HepG2 (cell line): ENCODE results near the gene IFNLR1. TPM values are rescaled to one million over a fixed set of nuclear protein-coding genes. Genes with fewer than 3 reads are reported as not detected.

Source experiments
- FOXM1 ChIP-seq: sonication (generic); formaldehyde crosslinking; IDR thresholded peaks from 2 replicates; pipeline ENCODE4 v1.5.0; 2020; ENCODE audit warnings: missing genetic modification reagents
- KDM5B ChIP-seq: sonication (generic); formaldehyde crosslinking; IDR thresholded peaks from 2 replicates; pipeline ENCODE4 v1.4.0; 2020; ENCODE audit warnings: missing genetic modification reagents, mild to moderate bottlenecking, borderline replicate concordance
- NFKBIZ ChIP-seq: IDR thresholded peaks from 2 replicates; pipeline ENCODE4 v1.6.1; 2018; ENCODE audit warnings: missing genetic modification reagents, missing compliant biosample characterization
- NR1H2 ChIP-seq: sonication (generic); formaldehyde crosslinking; IDR thresholded peaks from 2 replicates; pipeline ENCODE4 v1.8.1; 2022; ENCODE audit warnings: low read depth, missing genetic modification reagents, borderline replicate concordance
- PITX1 ChIP-seq: sonication (generic); formaldehyde crosslinking; IDR thresholded peaks from 2 replicates; pipeline ENCODE4 v1.5.1; 2020; ENCODE audit warnings: mild to moderate bottlenecking, missing genetic modification reagents
- PPARG ChIP-seq: conservative IDR thresholded peaks from 2 replicates; pipeline ENCODE4 v1.6.1; 2016; ENCODE audit warnings: missing biosample characterization, missing genetic modification reagents
- SAFB2 ChIP-seq: sonication (generic); formaldehyde crosslinking; IDR thresholded peaks from 2 replicates; pipeline ENCODE4 v1.5.1; 2020; ENCODE audit warnings: missing genetic modification reagents, low read depth, mild to moderate bottlenecking, borderline replicate concordance
- SMAD1 ChIP-seq: sonication (generic); formaldehyde crosslinking; IDR thresholded peaks from 2 replicates; pipeline ENCODE4 v1.4.0; 2020; ENCODE audit warnings: missing genetic modification reagents, low read depth, mild to moderate bottlenecking, borderline replicate concordance
- STAG1 ChIP-seq: sonication (generic); formaldehyde crosslinking; IDR thresholded peaks from 2 replicates; pipeline ENCODE4 v1.4.0; 2020; ENCODE audit warnings: missing genetic modification reagents
- TMF1 ChIP-seq: sonication (generic); formaldehyde crosslinking; IDR thresholded peaks from 2 replicates; pipeline ENCODE4 v1.8.1; 2022; ENCODE audit warnings: low read depth, missing genetic modification reagents
- ZNF180 ChIP-seq: sonication (generic); formaldehyde crosslinking; IDR thresholded peaks from 2 replicates; pipeline ENCODE4 v1.4.0; 2020; ENCODE audit warnings: low read depth, missing genetic modification reagents, borderline replicate concordance
- ZNF670 ChIP-seq: sonication (generic); formaldehyde crosslinking; IDR thresholded peaks from 2 replicates; pipeline ENCODE4 v1.8.0; 2022; ENCODE audit warnings: mild to moderate bottlenecking, missing genetic modification reagents, borderline replicate concordance
- ZNF75D ChIP-seq: sonication (generic); formaldehyde crosslinking; IDR thresholded peaks from 2 replicates; pipeline ENCODE4 v1.8.1; 2023; ENCODE audit warnings: missing genetic modification reagents, mild to moderate bottlenecking, borderline replicate concordance
- ZNF781 ChIP-seq: sonication (generic); formaldehyde crosslinking; IDR thresholded peaks from 2 replicates; pipeline ENCODE4 v1.5.1; 2020; ENCODE audit warnings: borderline replicate concordance, mild to moderate bottlenecking, missing genetic modification reagents; ENCODE audit errors: not compliant biosample characterization
- polyA plus RNA-seq, 8 experiments: library from polyadenylated mRNA; depleted of rRNA in 3 of 8; stranded (reverse) in 7 of 8; unstranded in 1 of 8; fragments of >200 nt; fragmentation: Illumina TruSeq in 4 of 8; extraction: Trizol in 4 of 8; gene quantifications; 2 replicates each; pipeline versions ENCODE4 v1.2.1 to v1.2.3, GENCODE V29; 2011 to 2016; ENCODE audit warnings: low read depth in 4 of 8, missing spikeins in 1 of 8, mixed read lengths in 1 of 8; ENCODE audit not compliant: insufficient read depth in 1 of 8
- total RNA-seq, 5 experiments: library from RNA; depleted of rRNA; stranded (reverse); fragments of >200 nt; fragmentation: Illumina TruSeq; extraction: Trizol; gene quantifications; 2 replicates each; pipeline ENCODE4 v1.2.3, GENCODE V29; 2016; ENCODE audit warnings: low read depth in 1 of 5
- TF ChIP-seq, protein P1 (sequence below): IDR thresholded peaks from 2 replicates; pipeline ENCODE4 v1.6.1; 2016; ENCODE audit warnings: missing biosample characterization, missing genetic modification reagents, low read depth
- TF ChIP-seq, protein P2 (sequence below): sonication (generic); formaldehyde crosslinking; IDR thresholded peaks from 2 replicates; pipeline ENCODE4 v1.8.0; 2022; ENCODE audit warnings: missing genetic modification reagents, mild to moderate bottlenecking, borderline replicate concordance
- TF ChIP-seq, protein P3 (sequence below): sonication (generic); formaldehyde crosslinking; IDR thresholded peaks from 2 replicates; pipeline ENCODE4 v1.5.0; 2020; ENCODE audit warnings: mild to moderate bottlenecking, missing genetic modification reagents
- TF ChIP-seq, protein P4 (sequence below): sonication (generic); formaldehyde crosslinking; IDR thresholded peaks from 2 replicates; pipeline ENCODE4 v1.4.0; 2020; ENCODE audit warnings: mild to moderate bottlenecking, missing genetic modification reagents

The IFNLR1 gene
- total and polyA plus RNA-seq, 2 of the 13 experiments (the other 11 are each of a cell fraction or from before 2014, with no cell fraction given) = 3.8 to 8.5 TPM

DNA sequence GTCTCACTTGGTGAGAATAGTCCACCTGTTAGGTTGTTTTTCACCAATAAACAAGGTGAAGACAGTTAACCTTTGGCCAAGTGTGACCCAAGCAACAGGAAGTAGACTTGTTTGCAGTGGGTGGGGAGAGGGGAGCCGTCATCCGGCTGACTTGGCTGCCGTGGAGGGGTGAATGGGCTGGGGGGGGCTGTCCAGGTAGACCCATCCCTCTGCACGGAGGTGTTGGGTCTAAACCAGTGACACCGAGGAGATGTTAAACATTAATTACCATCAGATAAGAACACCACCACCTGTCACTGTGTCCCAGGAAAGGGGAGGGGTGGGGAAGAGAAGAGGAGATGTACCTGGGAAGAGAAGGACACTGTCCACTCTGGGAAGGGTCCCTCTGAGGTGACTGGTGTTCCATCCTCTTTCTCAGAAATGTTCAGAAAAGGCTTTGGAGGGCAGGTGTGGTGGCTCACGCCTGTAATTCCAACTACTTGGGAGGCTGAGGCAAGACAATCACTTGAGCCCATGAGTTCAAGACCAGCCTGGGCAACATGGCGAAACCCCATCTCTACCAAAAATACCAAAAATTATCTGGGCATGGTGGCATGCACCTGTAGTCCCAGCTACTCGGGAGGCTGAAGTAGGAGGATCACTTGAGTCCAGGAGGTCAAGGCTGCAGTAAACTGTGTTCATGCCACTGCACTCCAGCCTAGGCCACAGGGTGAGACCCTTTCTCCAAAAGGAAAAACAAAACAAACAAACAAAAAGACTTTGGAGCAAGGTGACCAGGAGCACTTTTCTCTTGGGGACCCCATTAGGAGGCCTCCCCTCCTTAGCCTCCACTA lies 68.5 kb downstream of the IFNLR1 start (continued):
- no peak for TF ChIP-seq PITX1 (CRISPR knock-in tag)
- no peak for TF ChIP-seq STAG1 (CRISPR knock-in tag)
- TF ChIP-seq, protein P1, sequence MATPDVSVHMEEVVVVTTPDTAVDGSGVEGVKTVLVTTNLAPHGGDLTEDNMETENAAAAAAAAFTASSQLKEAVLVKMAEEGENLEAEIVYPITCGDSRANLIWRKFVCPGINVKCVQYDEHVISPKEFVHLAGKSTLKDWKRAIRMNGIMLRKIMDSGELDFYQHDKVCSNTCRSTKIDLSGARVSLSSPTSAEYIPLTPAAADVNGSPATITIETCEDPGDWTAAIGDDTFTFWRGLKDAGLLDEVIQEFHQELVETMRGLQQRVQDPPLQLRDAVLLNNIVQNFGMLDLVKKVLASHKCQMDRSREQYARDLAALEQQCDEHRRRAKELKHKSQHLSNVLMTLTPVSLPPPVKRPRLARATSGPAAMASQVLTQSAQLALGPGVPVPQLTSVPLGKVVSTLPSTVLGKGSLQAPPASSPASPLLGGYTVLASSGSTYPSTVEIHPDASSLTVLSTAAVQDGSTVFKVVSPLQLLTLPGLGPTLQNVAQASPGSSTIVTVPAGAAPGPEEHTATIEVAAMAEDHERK (CRISPR knock-in tag) = no peak
- TF ChIP-seq NFKBIZ (CRISPR knock-in tag) = no peak
- peak; percentile 88 for TF ChIP-seq ZNF670 (CRISPR knock-in tag)
- no peak for TF ChIP-seq TMF1
- TF ChIP-seq SMAD1 (CRISPR knock-in tag) = no peak
- TF ChIP-seq KDM5B (CRISPR knock-in tag) = no peak; the same call in 1 of the 2 replicates
- no peak for TF ChIP-seq ZNF180 (CRISPR knock-in tag)
- peak; percentile 26; the same call in 1 of the 2 replicates for TF ChIP-seq SAFB2 (CRISPR knock-in tag)
- no peak for TF ChIP-seq FOXM1 (CRISPR knock-in tag)
- TF ChIP-seq NR1H2 (CRISPR knock-in tag) = no peak
- TF ChIP-seq, protein P2, sequence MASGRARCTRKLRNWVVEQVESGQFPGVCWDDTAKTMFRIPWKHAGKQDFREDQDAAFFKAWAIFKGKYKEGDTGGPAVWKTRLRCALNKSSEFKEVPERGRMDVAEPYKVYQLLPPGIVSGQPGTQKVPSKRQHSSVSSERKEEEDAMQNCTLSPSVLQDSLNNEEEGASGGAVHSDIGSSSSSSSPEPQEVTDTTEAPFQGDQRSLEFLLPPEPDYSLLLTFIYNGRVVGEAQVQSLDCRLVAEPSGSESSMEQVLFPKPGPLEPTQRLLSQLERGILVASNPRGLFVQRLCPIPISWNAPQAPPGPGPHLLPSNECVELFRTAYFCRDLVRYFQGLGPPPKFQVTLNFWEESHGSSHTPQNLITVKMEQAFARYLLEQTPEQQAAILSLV (CRISPR knock-in tag) = 0 out of 2 replicates have a peak, but pooled peaks have one; percentile 26
- TF ChIP-seq ZNF781 (CRISPR knock-in tag) = peak; percentile 37
- TF ChIP-seq, protein P3, sequence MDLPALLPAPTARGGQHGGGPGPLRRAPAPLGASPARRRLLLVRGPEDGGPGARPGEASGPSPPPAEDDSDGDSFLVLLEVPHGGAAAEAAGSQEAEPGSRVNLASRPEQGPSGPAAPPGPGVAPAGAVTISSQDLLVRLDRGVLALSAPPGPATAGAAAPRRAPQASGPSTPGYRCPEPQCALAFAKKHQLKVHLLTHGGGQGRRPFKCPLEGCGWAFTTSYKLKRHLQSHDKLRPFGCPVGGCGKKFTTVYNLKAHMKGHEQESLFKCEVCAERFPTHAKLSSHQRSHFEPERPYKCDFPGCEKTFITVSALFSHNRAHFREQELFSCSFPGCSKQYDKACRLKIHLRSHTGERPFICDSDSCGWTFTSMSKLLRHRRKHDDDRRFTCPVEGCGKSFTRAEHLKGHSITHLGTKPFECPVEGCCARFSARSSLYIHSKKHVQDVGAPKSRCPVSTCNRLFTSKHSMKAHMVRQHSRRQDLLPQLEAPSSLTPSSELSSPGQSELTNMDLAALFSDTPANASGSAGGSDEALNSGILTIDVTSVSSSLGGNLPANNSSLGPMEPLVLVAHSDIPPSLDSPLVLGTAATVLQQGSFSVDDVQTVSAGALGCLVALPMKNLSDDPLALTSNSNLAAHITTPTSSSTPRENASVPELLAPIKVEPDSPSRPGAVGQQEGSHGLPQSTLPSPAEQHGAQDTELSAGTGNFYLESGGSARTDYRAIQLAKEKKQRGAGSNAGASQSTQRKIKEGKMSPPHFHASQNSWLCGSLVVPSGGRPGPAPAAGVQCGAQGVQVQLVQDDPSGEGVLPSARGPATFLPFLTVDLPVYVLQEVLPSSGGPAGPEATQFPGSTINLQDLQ (CRISPR knock-in tag) = no peak
- no peak for TF ChIP-seq ZNF75D (CRISPR knock-in tag)
- TF ChIP-seq PPARG (CRISPR knock-in tag) = peak; percentile 97
- TF ChIP-seq, protein P4, sequence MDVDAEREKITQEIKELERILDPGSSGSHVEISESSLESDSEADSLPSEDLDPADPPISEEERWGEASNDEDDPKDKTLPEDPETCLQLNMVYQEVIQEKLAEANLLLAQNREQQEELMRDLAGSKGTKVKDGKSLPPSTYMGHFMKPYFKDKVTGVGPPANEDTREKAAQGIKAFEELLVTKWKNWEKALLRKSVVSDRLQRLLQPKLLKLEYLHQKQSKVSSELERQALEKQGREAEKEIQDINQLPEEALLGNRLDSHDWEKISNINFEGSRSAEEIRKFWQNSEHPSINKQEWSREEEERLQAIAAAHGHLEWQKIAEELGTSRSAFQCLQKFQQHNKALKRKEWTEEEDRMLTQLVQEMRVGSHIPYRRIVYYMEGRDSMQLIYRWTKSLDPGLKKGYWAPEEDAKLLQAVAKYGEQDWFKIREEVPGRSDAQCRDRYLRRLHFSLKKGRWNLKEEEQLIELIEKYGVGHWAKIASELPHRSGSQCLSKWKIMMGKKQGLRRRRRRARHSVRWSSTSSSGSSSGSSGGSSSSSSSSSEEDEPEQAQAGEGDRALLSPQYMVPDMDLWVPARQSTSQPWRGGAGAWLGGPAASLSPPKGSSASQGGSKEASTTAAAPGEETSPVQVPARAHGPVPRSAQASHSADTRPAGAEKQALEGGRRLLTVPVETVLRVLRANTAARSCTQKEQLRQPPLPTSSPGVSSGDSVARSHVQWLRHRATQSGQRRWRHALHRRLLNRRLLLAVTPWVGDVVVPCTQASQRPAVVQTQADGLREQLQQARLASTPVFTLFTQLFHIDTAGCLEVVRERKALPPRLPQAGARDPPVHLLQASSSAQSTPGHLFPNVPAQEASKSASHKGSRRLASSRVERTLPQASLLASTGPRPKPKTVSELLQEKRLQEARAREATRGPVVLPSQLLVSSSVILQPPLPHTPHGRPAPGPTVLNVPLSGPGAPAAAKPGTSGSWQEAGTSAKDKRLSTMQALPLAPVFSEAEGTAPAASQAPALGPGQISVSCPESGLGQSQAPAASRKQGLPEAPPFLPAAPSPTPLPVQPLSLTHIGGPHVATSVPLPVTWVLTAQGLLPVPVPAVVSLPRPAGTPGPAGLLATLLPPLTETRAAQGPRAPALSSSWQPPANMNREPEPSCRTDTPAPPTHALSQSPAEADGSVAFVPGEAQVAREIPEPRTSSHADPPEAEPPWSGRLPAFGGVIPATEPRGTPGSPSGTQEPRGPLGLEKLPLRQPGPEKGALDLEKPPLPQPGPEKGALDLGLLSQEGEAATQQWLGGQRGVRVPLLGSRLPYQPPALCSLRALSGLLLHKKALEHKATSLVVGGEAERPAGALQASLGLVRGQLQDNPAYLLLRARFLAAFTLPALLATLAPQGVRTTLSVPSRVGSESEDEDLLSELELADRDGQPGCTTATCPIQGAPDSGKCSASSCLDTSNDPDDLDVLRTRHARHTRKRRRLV (CRISPR knock-in tag) = no peak
